ENCODE measurements around the gene NDUFB6. TPM values are rescaled to one million over a fixed set of nuclear protein-coding genes. Genes with fewer than 3 reads are reported as not detected.

Gene NDUFB6
- total and polyA plus RNA-seq, 9 of the 15 experiments (the other 6 are each of a cell fraction or from before 2014, with no cell fraction given): 26.5 to 88.1 (median 64.0) TPM

DNA sequence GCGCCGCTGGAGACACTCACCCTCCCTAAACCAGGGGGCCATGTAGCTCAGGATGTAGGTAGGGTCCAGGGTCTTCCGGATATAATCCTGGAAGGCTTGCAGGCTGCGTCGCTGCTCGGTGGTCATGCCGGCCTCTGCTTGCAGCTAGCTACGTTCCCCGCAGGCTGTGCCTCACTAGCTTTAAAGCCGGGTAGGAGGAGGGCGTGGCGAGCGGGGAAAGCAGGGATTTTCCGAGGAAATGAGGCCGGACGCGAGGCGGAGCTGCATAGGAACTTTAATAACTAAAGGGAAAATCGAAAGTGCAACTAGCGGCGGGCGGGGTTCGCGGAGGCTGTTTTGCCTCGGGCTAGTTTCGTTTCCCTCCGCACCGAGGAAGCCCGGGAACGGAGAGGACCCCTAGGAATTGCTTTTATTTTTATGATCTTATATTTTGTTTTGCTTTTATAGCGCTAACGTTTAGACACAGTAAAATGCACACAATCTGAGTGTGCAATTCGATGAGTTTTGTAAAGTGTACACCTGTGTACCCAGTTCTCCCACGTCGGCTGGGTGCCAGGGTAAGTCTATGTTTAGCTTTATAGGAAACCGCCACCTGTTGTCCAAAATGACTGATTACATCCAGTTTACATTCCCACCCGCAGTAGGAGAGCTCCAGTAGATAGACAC lies 46.8 kb downstream of the NDUFB6 start, which contains the start of gene RIGI (continued):
- TF ChIP-seq, protein P1, sequence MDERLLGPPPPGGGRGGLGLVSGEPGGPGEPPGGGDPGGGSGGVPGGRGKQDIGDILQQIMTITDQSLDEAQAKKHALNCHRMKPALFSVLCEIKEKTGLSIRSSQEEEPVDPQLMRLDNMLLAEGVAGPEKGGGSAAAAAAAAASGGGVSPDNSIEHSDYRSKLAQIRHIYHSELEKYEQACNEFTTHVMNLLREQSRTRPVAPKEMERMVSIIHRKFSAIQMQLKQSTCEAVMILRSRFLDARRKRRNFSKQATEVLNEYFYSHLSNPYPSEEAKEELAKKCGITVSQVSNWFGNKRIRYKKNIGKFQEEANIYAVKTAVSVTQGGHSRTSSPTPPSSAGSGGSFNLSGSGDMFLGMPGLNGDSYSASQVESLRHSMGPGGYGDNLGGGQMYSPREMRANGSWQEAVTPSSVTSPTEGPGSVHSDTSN (CRISPR knock-in tag; IDR thresholded peaks at IDR 0.05; ENCODE audit: low read depth): no peak
- TF ChIP-seq, protein P1 (tag; conservative IDR thresholded peaks at IDR 0.05; ENCODE audit: low read depth): peak; percentile 56
- TF ChIP-seq RFX5 (IDR thresholded peaks at IDR 0.05; ENCODE audit: low read depth, low read length) (no peak), MAZ (CRISPR knock-in tag; conservative IDR thresholded peaks at IDR 0.05 in 1 of 2, IDR thresholded peaks at IDR 0.05 in 1 of 2) (peak in 1 of 2 experiments; percentile 31; a peak in 2 of 4 replicates), MEF2D (tag; conservative IDR thresholded peaks at IDR 0.05; ENCODE audit: low read depth) (peak; percentile 43; the same call in 1 of the 2 replicates)
- TF ChIP-seq, protein P2, sequence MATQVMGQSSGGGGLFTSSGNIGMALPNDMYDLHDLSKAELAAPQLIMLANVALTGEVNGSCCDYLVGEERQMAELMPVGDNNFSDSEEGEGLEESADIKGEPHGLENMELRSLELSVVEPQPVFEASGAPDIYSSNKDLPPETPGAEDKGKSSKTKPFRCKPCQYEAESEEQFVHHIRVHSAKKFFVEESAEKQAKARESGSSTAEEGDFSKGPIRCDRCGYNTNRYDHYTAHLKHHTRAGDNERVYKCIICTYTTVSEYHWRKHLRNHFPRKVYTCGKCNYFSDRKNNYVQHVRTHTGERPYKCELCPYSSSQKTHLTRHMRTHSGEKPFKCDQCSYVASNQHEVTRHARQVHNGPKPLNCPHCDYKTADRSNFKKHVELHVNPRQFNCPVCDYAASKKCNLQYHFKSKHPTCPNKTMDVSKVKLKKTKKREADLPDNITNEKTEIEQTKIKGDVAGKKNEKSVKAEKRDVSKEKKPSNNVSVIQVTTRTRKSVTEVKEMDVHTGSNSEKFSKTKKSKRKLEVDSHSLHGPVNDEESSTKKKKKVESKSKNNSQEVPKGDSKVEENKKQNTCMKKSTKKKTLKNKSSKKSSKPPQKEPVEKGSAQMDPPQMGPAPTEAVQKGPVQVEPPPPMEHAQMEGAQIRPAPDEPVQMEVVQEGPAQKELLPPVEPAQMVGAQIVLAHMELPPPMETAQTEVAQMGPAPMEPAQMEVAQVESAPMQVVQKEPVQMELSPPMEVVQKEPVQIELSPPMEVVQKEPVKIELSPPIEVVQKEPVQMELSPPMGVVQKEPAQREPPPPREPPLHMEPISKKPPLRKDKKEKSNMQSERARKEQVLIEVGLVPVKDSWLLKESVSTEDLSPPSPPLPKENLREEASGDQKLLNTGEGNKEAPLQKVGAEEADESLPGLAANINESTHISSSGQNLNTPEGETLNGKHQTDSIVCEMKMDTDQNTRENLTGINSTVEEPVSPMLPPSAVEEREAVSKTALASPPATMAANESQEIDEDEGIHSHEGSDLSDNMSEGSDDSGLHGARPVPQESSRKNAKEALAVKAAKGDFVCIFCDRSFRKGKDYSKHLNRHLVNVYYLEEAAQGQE (IDR thresholded peaks at IDR 0.05; ENCODE audit: borderline replicate concordance): peak; percentile 25; the same call in 1 of the 2 replicates
- TF ChIP-seq, protein P2 (CRISPR knock-in tag; IDR thresholded peaks at IDR 0.05; ENCODE audit: low read depth): no peak
